Endothelial cell of umbilical vein (primary cell): ENCODE data around the gene TSNAXIP1. TPM values are rescaled to one million over a fixed set of nuclear protein-coding genes. Genes with fewer than 3 reads are reported as not detected.

Experiments used
- BruUV-seq: library from RNA; stranded (reverse); fragments of 400-500 nt; replicated peaks from 2 replicates; lab custom pipeline; 2021; lab: Mats Ljungman, UMichigan
- CTCF ChIA-PET: fragments of 300-600, 350-600 bp; sonication (Branson Sonifier 250); formaldehyde crosslinking; loops from one replicate; lab custom pipeline; 2021; ENCODE audit warnings: antibody characterized with exemption, inconsistent platforms; lab: Charles Lee
- POLR2A ChIA-PET: fragments of 300-600, 350-600 bp; sonication (Branson Sonifier 250); formaldehyde crosslinking; loops from one replicate; lab custom pipeline; 2021; ENCODE audit warnings: antibody characterized with exemption, inconsistent platforms; lab: Charles Lee
- DNase-seq: peaks from one replicate; pipeline ENCODE4 v3.0.0-alpha.2; 2011; ENCODE audit warnings: low read depth, low spot score
- FAIRE-seq: peaks from 2 replicates; lab custom pipeline; 2011; peaks lifted over from hg19 to GRCh38; lab: Jason Lieb, UNC
- H2AFZ ChIP-seq: 2 replicates; pipeline ENCODE4 v1.6.0; 2012; ENCODE audit warnings: low read depth, low read length, control low read depth, inconsistent platforms
- H3K27ac ChIP-seq: 2 replicates; pipeline ENCODE4 v1.5.1; 2011; ENCODE audit warnings: low read depth, mild to moderate bottlenecking, control low read depth, low read length, moderate library complexity; ENCODE audit not compliant: insufficient read depth
- H3K27me3 ChIP-seq, 2 experiments: 2 replicates each; pipeline versions ENCODE4 v1.6.0 to v1.6.1; 2011; ENCODE audit warnings: low read length in 2 of 2, mixed read lengths in 1 of 2; ENCODE audit not compliant: control insufficient read depth in 2 of 2, insufficient read depth in 2 of 2
- H3K36me3 ChIP-seq, 2 experiments: 2 replicates in 1 of 2; 3 replicates in 1 of 2; pipeline ENCODE4 v1.5.1; 2011; ENCODE audit warnings: low read length in 2 of 2, mild to moderate bottlenecking in 1 of 2, moderate library complexity in 1 of 2; ENCODE audit not compliant: control insufficient read depth in 2 of 2, insufficient read depth in 2 of 2; ENCODE audit errors: extremely low read depth in 1 of 2
- H3K4me1 ChIP-seq: 3 replicates; pipeline ENCODE4 v1.5.1; 2011; ENCODE audit warnings: mild to moderate bottlenecking, low read length; ENCODE audit not compliant: control insufficient read depth, insufficient read depth; ENCODE audit errors: extremely low read depth
- H3K4me2 ChIP-seq: 2 replicates; pipeline ENCODE4 v1.6.1; 2011; ENCODE audit warnings: low read length, control low read depth, mixed read lengths; ENCODE audit not compliant: insufficient read depth
- H3K4me3 ChIP-seq, 3 experiments: fragments of 200-600 bp in 1 of 3; sonication (generic), shearing (Covaris generic) in 1 of 3; replicated peaks in 1 of 3; 2 replicates each; pipeline ENCODE4 v1.5.1; 2011 to 2016; ENCODE audit warnings: control low read depth in 3 of 3, low read length in 3 of 3, mild to moderate bottlenecking in 2 of 3, inconsistent platforms in 1 of 3, low read depth in 1 of 3, moderate library complexity in 1 of 3; ENCODE audit not compliant: insufficient read depth in 1 of 3
- H3K79me2 ChIP-seq: 2 replicates; pipeline ENCODE4 v1.6.0; 2012; ENCODE audit warnings: low read length, inconsistent platforms; ENCODE audit not compliant: control insufficient read depth, insufficient read depth
- H3K9ac ChIP-seq: replicated peaks from 2 replicates; pipeline ENCODE3; 2011; ENCODE audit warnings: low read length, control low read depth; ENCODE audit not compliant: insufficient read depth; ENCODE audit errors: extremely low read depth
- H3K9me1 ChIP-seq: replicated peaks from 3 replicates; pipeline ENCODE4 v1.6.0; 2011; ENCODE audit warnings: mild to moderate bottlenecking, low read length; ENCODE audit not compliant: control insufficient read depth, insufficient read depth; ENCODE audit errors: extremely low read depth
- H3K9me3 ChIP-seq: replicated peaks from 2 replicates; pipeline ENCODE4 v1.5.1; 2012; ENCODE audit warnings: low read length, inconsistent platforms; ENCODE audit not compliant: control insufficient read depth, insufficient read depth
- H4K20me1 ChIP-seq: replicated peaks from 2 replicates; pipeline ENCODE3; 2011; ENCODE audit warnings: mild to moderate bottlenecking, low read length; ENCODE audit not compliant: control insufficient read depth, insufficient read depth; ENCODE audit errors: extremely low read depth
- EZH2 ChIP-seq: IDR thresholded peaks from 2 replicates; pipeline ENCODE4 v1.6.1; 2012; ENCODE audit warnings: borderline replicate concordance, low read depth, mild to moderate bottlenecking, moderate library complexity, low read length, inconsistent platforms; ENCODE audit not compliant: severe bottlenecking
- FOS ChIP-seq: IDR thresholded peaks from 2 replicates; pipeline ENCODE4 v1.6.1; 2011; ENCODE audit warnings: mild to moderate bottlenecking, low read length, moderate library complexity, borderline replicate concordance; ENCODE audit not compliant: insufficient read depth
- GATA2 ChIP-seq: IDR thresholded peaks from 2 replicates; pipeline ENCODE4 v1.7.0; 2011; ENCODE audit warnings: low read depth, mild to moderate bottlenecking, moderate library complexity, mixed read lengths, low read length; ENCODE audit not compliant: insufficient read length, insufficient read depth
- JUN ChIP-seq: IDR thresholded peaks from 2 replicates; pipeline ENCODE4 v1.6.1; 2011; ENCODE audit warnings: borderline replicate concordance, low read depth; ENCODE audit not compliant: insufficient read length, insufficient read depth
- MYC ChIP-seq: IDR thresholded peaks from one replicate; pipeline ENCODE4 v1.6.1; 2011; ENCODE audit warnings: mild to moderate bottlenecking, low read depth, low read length
- POLR2A ChIP-seq: IDR thresholded peaks from 2 replicates; pipeline ENCODE4 v1.6.1; 2012; ENCODE audit warnings: low read depth, mild to moderate bottlenecking, control low read depth, low read length
- dilution Hi-C: fragments of 300-500 bp; cut with MboI; formaldehyde crosslinking; loops from one replicate; pipeline ENCODE4 v1.15.0; 2019; ENCODE audit warnings: low sequenced_read_pairs; ENCODE audit not compliant: extremely low pct_ligation_motif_present
- intact Hi-C: fragments of 100-400 bp; cut with micrococcal nuclease; formaldehyde crosslinking; loops from one replicate; pipeline ENCODE4 v1.10.0; 2022
- polyA plus RNA-seq, 4 experiments: library from polyadenylated mRNA; depleted of rRNA in 3 of 4; stranded (reverse) in 3 of 4; unstranded in 1 of 4; fragments of >200 nt; gene quantifications; 2 replicates each; pipeline versions ENCODE4 v1.2.1 to v1.2.3, GENCODE V29; 2011 to 2012; ENCODE audit warnings: missing spikeins in 1 of 4
- total RNA-seq: library from RNA; stranded (reverse); gene quantifications from 2 replicates; pipeline ENCODE4 v1.2.3, GENCODE V29; 2021
- TF ChIP-seq, protein P1 (sequence below), 2 donors: IDR thresholded peaks; 1 replicate in 1 of 2; 2 replicates in 1 of 2; pipeline ENCODE4 v1.5.1; 2011; ENCODE audit warnings: low read length in 2 of 2, mild to moderate bottlenecking in 2 of 2, moderate library complexity in 2 of 2, control low read depth in 1 of 2, inconsistent platforms in 1 of 2, low read depth in 1 of 2; ENCODE audit not compliant: insufficient read depth in 1 of 2; ENCODE audit errors: extremely low read depth in 1 of 2
- TF ChIP-seq, protein P2 (sequence below): IDR thresholded peaks from 2 replicates; pipeline ENCODE4 v1.6.1; 2011; ENCODE audit not compliant: insufficient read depth, insufficient read length

TSNAXIP1 gene
- total and polyA plus RNA-seq, 2 donors (not counting 3 experiments of a cell fraction or from before 2014, with no cell fraction given): 0.95 to 1.2 TPM

DNA sequence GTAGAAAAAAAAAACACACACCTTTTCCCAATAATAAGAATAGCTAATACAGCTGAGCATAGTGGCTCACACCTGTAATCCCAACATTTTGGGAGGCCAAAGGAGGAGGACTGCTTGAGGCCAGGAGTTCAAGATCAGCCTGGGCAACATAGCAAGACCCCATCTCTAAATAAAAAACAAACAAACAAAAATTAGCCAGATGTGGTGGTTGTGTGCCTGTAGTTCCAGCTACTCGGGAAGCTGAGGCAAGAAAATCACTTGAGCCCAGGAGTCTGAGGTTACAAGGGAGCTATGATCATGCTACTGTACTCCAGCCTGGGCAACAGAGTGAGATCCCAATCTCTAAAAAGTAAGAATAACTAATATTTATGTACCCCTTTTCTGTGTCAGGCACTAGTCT lies 44.8 kb upstream of the TSNAXIP1 start:
- H4K20me1 ChIP-seq: no peaks in the 10 kb centered on the region
- no TSS peak for BruUV-seq
- H3K27ac ChIP-seq: no peak overlapping the region
- FAIRE-seq: no peak
- intact Hi-C loops: no loop called here
- H3K9ac ChIP-seq: no peak overlapping the region
- dilution Hi-C loops: no loop called here
- H3K36me3 ChIP-seq: peaks cover 0 to 12% of the 10 kb centered on the region in 2 experiments
- POLR2A ChIA-PET: no interaction called here
- no peaks in the 10 kb centered on the region for H3K9me1 ChIP-seq
- peaks cover 7% of the 10 kb centered on the region for H3K4me1 ChIP-seq
- H2AFZ ChIP-seq: no peak overlapping the region
- H3K4me3 ChIP-seq: no peak overlapping the region
- no peak overlapping the region for H3K4me2 ChIP-seq
- no peaks in the 10 kb centered on the region for H3K9me3 ChIP-seq
- peaks cover 2% of the 10 kb centered on the region for H3K79me2 ChIP-seq
- TF ChIP-seq POLR2A: no peak
- TF ChIP-seq MYC: no peak
- CTCF ChIA-PET: interaction anchor here (0.6 to 3.2 kb wide), 3 partner anchors 11 to 94 kb away, joined by 3 to 17 read pairs (median 3); no protein-coding TSS in a partner anchor
- no peaks in the 10 kb centered on the region for H3K27me3 ChIP-seq
- DNase-seq: no peak

DNA sequence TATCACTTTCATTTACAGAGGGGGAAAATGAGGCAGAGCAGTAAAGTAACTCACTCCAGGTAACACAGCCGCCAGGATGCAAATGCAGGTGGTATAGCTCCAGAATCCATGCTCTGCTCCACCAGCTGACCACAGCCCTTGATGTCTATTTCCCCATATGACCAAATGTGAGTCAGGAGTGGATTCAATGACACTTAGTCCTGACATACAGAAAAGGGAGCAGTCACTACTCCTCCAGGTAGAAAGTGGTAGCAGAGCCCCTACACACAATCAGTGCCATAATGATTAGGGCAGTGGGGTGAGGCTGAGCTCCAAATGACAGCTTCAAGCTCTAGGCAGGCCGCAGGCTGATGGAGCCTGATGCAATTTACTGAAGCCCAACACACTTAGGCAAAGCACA lies 44.3 kb upstream of the TSNAXIP1 start:
- H3K27me3 ChIP-seq: no peaks in the 10 kb centered on the region
- H3K4me2 ChIP-seq: no peak overlapping the region
- no peaks in the 10 kb centered on the region for H3K9me3 ChIP-seq
- peaks cover 0 to 12% of the 10 kb centered on the region in 2 experiments for H3K36me3 ChIP-seq
- H2AFZ ChIP-seq: no peak overlapping the region
- FAIRE-seq (no peak), DNase-seq (no peak)
- dilution Hi-C loops (no loop called here), intact Hi-C loops (no loop called here)
- no TSS peak for BruUV-seq
- no peaks in the 10 kb centered on the region for H3K9me1 ChIP-seq
- H3K4me1 ChIP-seq: peaks cover 7% of the 10 kb centered on the region
- no peak overlapping the region for H3K4me3 ChIP-seq
- H3K79me2 ChIP-seq: peaks cover 2% of the 10 kb centered on the region
- ChIA-PET CTCF (interaction anchor here (1.0 to 3.2 kb wide), 2 partner anchors 12 to 54 kb away, joined by 3 to 17 read pairs; no protein-coding TSS in a partner anchor), POLR2A (no interaction called here)
- H3K27ac ChIP-seq: no peak overlapping the region
- no peak overlapping the region for H3K9ac ChIP-seq
- TF ChIP-seq JUN (no peak), EZH2 (no peak), MYC (no peak), GATA2 (no peak), FOS (no peak), POLR2A (no peak)
- TF ChIP-seq, protein P1, sequence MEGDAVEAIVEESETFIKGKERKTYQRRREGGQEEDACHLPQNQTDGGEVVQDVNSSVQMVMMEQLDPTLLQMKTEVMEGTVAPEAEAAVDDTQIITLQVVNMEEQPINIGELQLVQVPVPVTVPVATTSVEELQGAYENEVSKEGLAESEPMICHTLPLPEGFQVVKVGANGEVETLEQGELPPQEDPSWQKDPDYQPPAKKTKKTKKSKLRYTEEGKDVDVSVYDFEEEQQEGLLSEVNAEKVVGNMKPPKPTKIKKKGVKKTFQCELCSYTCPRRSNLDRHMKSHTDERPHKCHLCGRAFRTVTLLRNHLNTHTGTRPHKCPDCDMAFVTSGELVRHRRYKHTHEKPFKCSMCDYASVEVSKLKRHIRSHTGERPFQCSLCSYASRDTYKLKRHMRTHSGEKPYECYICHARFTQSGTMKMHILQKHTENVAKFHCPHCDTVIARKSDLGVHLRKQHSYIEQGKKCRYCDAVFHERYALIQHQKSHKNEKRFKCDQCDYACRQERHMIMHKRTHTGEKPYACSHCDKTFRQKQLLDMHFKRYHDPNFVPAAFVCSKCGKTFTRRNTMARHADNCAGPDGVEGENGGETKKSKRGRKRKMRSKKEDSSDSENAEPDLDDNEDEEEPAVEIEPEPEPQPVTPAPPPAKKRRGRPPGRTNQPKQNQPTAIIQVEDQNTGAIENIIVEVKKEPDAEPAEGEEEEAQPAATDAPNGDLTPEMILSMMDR (IDR thresholded peaks at IDR 0.05; ENCODE audit: extremely low read depth in 1 of 2, insufficient read depth in 1 of 2, low read depth in 1 of 2, low read length in 2 of 2): no peak
- TF ChIP-seq, protein P2, sequence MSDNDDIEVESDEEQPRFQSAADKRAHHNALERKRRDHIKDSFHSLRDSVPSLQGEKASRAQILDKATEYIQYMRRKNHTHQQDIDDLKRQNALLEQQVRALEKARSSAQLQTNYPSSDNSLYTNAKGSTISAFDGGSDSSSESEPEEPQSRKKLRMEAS: no peak
- no peaks in the 10 kb centered on the region for H4K20me1 ChIP-seq
